ENCODE results near the gene LRP11. TPM values are rescaled to one million over a fixed set of nuclear protein-coding genes. Genes with fewer than 3 reads are reported as not detected.

The LRP11 gene
- total and polyA plus RNA-seq, 9 of the 15 experiments (the other 6 are each of a cell fraction or from before 2014, with no cell fraction given): 0.51 to 3.5 (median 2.4) TPM

GRCh38 chr6:149867876-149868640, 3.9 kb upstream of the LRP11 start (continued):
- TF ChIP-seq RNF219 (CRISPR knock-in tag; IDR thresholded peaks at IDR 0.05) (no peak), ARNT (IDR thresholded peaks at IDR 0.05) (0 out of 4 replicates have a peak, but pooled peaks of 1 of the 2 experiments have one; percentile 57), EZH2 (IDR thresholded peaks at IDR 0.05; ENCODE audit: borderline replicate concordance, low read depth, low read length) (no peak), SOX6 (IDR thresholded peaks at IDR 0.05) (peak; percentile 44), EWSR1 (IDR thresholded peaks at IDR 0.05; ENCODE audit: borderline replicate concordance, low read depth, partially characterized antibody) (no peak), CTBP1 (IDR thresholded peaks at IDR 0.05; ENCODE audit: borderline replicate concordance) (peak; percentile 72), NCOA6 (IDR thresholded peaks at IDR 0.05) (no peak), NONO (IDR thresholded peaks at IDR 0.05; ENCODE audit: low read depth in 2 of 2, low read length in 1 of 2) (no peak), ZBTB2 (IDR thresholded peaks at IDR 0.05) (0 out of 2 replicates have a peak, but pooled peaks have one; percentile 13), EP300 (IDR thresholded peaks at IDR 0.05; ENCODE audit: low read length) (peak; percentile 34; the same call in 1 of the 2 replicates), ZNF436 (CRISPR knock-in tag; IDR thresholded peaks at IDR 0.05) (no peak), GMEB1 (CRISPR knock-in tag; IDR thresholded peaks at IDR 0.05) (no peak), KLF16 (IDR thresholded peaks at IDR 0.05) (no peak; the same call in 1 of the 2 replicates), RAD51 (IDR thresholded peaks at IDR 0.05; ENCODE audit: borderline replicate concordance, low read depth) (no peak)
